HepG2 (cell line): ENCODE data around the gene TACC3.

Experiments used
- CREB3 ChIP-seq: sonication (generic); formaldehyde crosslinking; IDR thresholded peaks from 2 replicates; pipeline ENCODE4 v1.5.0; 2020; ENCODE audit warnings: missing genetic modification reagents
- ONECUT2 ChIP-seq: sonication (generic); formaldehyde crosslinking; IDR thresholded peaks from 2 replicates; pipeline ENCODE4 v1.4.0; 2020; ENCODE audit warnings: missing genetic modification reagents
- POLR2AphosphoS5 ChIP-seq: IDR thresholded peaks from 2 replicates; pipeline ENCODE4 v1.6.1; 2012; ENCODE audit warnings: low read depth, low read length
- ZNF609 ChIP-seq: sonication (generic); formaldehyde crosslinking; IDR thresholded peaks from 2 replicates; pipeline ENCODE4 v1.4.0; 2020; ENCODE audit warnings: mild to moderate bottlenecking, missing genetic modification reagents, borderline replicate concordance

GRCh38 chr4:1743975-1744374 lies 22.7 kb downstream of the TACC3 start:
- TF ChIP-seq POLR2AphosphoS5 (no peak), ONECUT2 (CRISPR knock-in tag) (no peak), CREB3 (CRISPR knock-in tag) (no peak), ZNF609 (CRISPR knock-in tag) (no peak)
